Gastroesophageal sphincter (tissue), 3 donors: ENCODE measurements around the gene ZIC4.

Source experiments
- CTCF ChIP-seq, 4 experiments: fragments of 200-600 bp in 2 of 4; fragments of 450-650 bp in 2 of 4; sonication (generic) in 1 of 4; IDR thresholded peaks; one replicate each; pipeline ENCODE4 v1.5.1; 2017 to 2019; ENCODE audit warnings: antibody characterized with exemption in 4 of 4, mild to moderate bottlenecking in 2 of 4, moderate library complexity in 2 of 4
- POLR2A ChIP-seq, 2 donors: fragments of 450-650 bp; IDR thresholded peaks; one replicate each; pipeline ENCODE4 v1.6.1; 2017; ENCODE audit warnings: antibody characterized with exemption in 2 of 2, mild to moderate bottlenecking in 2 of 2, moderate library complexity in 1 of 2

GRCh38 chr3:147356909-147357900 is 49.1 kb downstream of the ZIC4 start:
- no peak for TF ChIP-seq POLR2A (IDR thresholded peaks at IDR 0.05)
- no peak for TF ChIP-seq CTCF (IDR thresholded peaks at IDR 0.05)
